IMR-90 (cell line): ENCODE measurements around the gene IFIT3. TPM values are rescaled to one million over a fixed set of nuclear protein-coding genes. Genes with fewer than 3 reads are reported as not detected.
A peak's percentile ranks its signal among the peaks of the same experiment; 100 is the strongest.
"Not testable (repeated sequence)": the region's sequence is repeated elsewhere in the genome, so short reads cannot be mapped to it uniquely, and the experiment has no call there.

ENCODE experiments used
- ATAC-seq: fragments of 200-7000 bp; cut with Tn5 transposase; 2 replicates; pipeline ENCODE4 v1.9.1; 2020; ENCODE audit warnings: low read depth, mild to moderate bottlenecking, moderate library complexity
- BruUV-seq: library from RNA; stranded (reverse); fragments of 400-500 nt; replicated peaks from 2 replicates; lab custom pipeline; 2021; lab: Mats Ljungman, UMichigan
- CTCF ChIA-PET: fragments of 300-600 bp; formaldehyde crosslinking; extraction: SDS; loops from one replicate; lab custom pipeline; 2021; ENCODE audit warnings: antibody characterized with exemption; lab: Yijun Ruan, JAX
- POLR2A ChIA-PET: fragments of 300-600 bp; sonication (Branson Sonifier 250); formaldehyde crosslinking; loops from one replicate; lab custom pipeline; 2022; ENCODE audit warnings: antibody characterized with exemption; ENCODE audit not compliant: unreplicated experiment; lab: Charles Lee
- DNase-seq: peaks from one replicate; pipeline ENCODE4 v3.0.0; 2013
- H2AFZ ChIP-seq: replicated peaks from 2 replicates; pipeline ENCODE3; 2013; ENCODE audit warnings: low read length, mild to moderate bottlenecking; ENCODE audit not compliant: poor library complexity
- H2AK5ac ChIP-seq: 2 replicates; pipeline ENCODE4 v1.6.1; 2013; ENCODE audit warnings: low read depth, low read length, inconsistent platforms
- H2AK9ac ChIP-seq: replicated peaks from 2 replicates; pipeline ENCODE3; 2013; ENCODE audit warnings: mild to moderate bottlenecking, low read depth, low read length, moderate library complexity; ENCODE audit not compliant: poor library complexity
- H2BK120ac ChIP-seq: 2 replicates; pipeline ENCODE4 v1.6.1; 2013; ENCODE audit warnings: low read depth, low read length, inconsistent platforms
- H2BK15ac ChIP-seq: 3 replicates; pipeline ENCODE4 v1.6.1; 2013; ENCODE audit warnings: low read depth, low read length, inconsistent platforms
- H2BK20ac ChIP-seq: 2 replicates; pipeline ENCODE4 v1.6.1; 2013; ENCODE audit warnings: low read depth, mild to moderate bottlenecking, inconsistent platforms, low read length, moderate library complexity
- H2BK5ac ChIP-seq: 2 replicates; pipeline ENCODE4 v1.6.1; 2013; ENCODE audit warnings: mild to moderate bottlenecking, low read depth, low read length, inconsistent platforms; ENCODE audit not compliant: poor library complexity, severe bottlenecking
- H3K14ac ChIP-seq: replicated peaks from 2 replicates; pipeline ENCODE4 v1.6.1; 2013; ENCODE audit warnings: low read depth, low read length, inconsistent platforms
- H3K18ac ChIP-seq: 2 replicates; pipeline ENCODE4 v1.6.1; 2013; ENCODE audit warnings: low read depth, low read length, control low read depth
- H3K23ac ChIP-seq: 2 replicates; pipeline ENCODE4 v1.6.1; 2013; ENCODE audit warnings: low read depth, low read length, inconsistent platforms
- H3K27ac ChIP-seq: 2 replicates; pipeline ENCODE4 v1.5.1; 2013; ENCODE audit warnings: mild to moderate bottlenecking, control low read depth, low read length; ENCODE audit not compliant: insufficient read depth
- H3K27me3 ChIP-seq: 2 replicates; pipeline ENCODE4 v1.6.1; 2013; ENCODE audit warnings: low read length; ENCODE audit not compliant: control insufficient read depth, insufficient read depth
- H3K36me3 ChIP-seq: 2 replicates; pipeline ENCODE4 v1.6.1; 2013; ENCODE audit warnings: low read length, mixed read lengths; ENCODE audit not compliant: control insufficient read depth, insufficient read depth
- H3K4ac ChIP-seq: 2 replicates; pipeline ENCODE4 v1.6.1; 2013; ENCODE audit warnings: low read depth, low read length, inconsistent platforms
- H3K4me1 ChIP-seq: 2 replicates; pipeline ENCODE4 v1.6.1; 2013; ENCODE audit warnings: low read length, mixed read lengths; ENCODE audit not compliant: control insufficient read depth, insufficient read depth
- H3K4me2 ChIP-seq: 2 replicates; pipeline ENCODE4 v1.6.1; 2013; ENCODE audit warnings: low read depth, mild to moderate bottlenecking, control low read depth, low read length, moderate library complexity
- H3K4me3 ChIP-seq: 2 replicates; pipeline ENCODE4 v1.5.1; 2013; ENCODE audit warnings: low read depth, mild to moderate bottlenecking, control low read depth, low read length, moderate library complexity; ENCODE audit not compliant: insufficient read depth
- H3K56ac ChIP-seq: 2 replicates; pipeline ENCODE4 v1.6.1; 2013; ENCODE audit warnings: low read length, inconsistent platforms; ENCODE audit not compliant: insufficient read depth; ENCODE audit errors: extremely low read depth
- H3K79me1 ChIP-seq, 2 experiments: 2 replicates each; pipeline ENCODE4 v1.6.1; 2013; ENCODE audit warnings: low read length in 2 of 2, inconsistent platforms in 1 of 2, low read depth in 1 of 2
- H3K9ac ChIP-seq: 2 replicates; pipeline ENCODE4 v1.6.1; 2013; ENCODE audit warnings: low read depth, low read length, control low read depth
- H3K9me1 ChIP-seq: 2 replicates; pipeline ENCODE4 v1.6.1; 2013; ENCODE audit warnings: low read length, inconsistent platforms; ENCODE audit not compliant: insufficient read depth
- H3K9me3 ChIP-seq: 2 replicates; pipeline ENCODE4 v1.6.1; 2013; ENCODE audit warnings: low read length; ENCODE audit not compliant: control insufficient read depth, insufficient read depth
- H4K20me1 ChIP-seq: 2 replicates; pipeline ENCODE4 v1.6.1; 2013; ENCODE audit warnings: low read length, inconsistent platforms; ENCODE audit not compliant: insufficient read depth
- H4K5ac ChIP-seq: 2 replicates; pipeline ENCODE4 v1.6.1; 2013; ENCODE audit warnings: mild to moderate bottlenecking, low read depth, low read length, control low read depth
- H4K8ac ChIP-seq, 2 experiments: 2 replicates each; pipeline ENCODE4 v1.6.1; 2013; ENCODE audit warnings: low read depth in 2 of 2, low read length in 2 of 2, control low read depth in 1 of 2, inconsistent platforms in 1 of 2
- H4K91ac ChIP-seq: 2 replicates; pipeline ENCODE4 v1.6.1; 2013; ENCODE audit warnings: low read depth, low read length, inconsistent platforms; ENCODE audit not compliant: insufficient read depth
- BHLHE40 ChIP-seq: fragments of 150-350 bp; IDR thresholded peaks from 2 replicates; pipeline ENCODE4 v1.6.1; 2016; ENCODE audit warnings: mild to moderate bottlenecking, low read depth, low read length
- CEBPB ChIP-seq: IDR thresholded peaks from 2 replicates; pipeline ENCODE4 v1.6.1; 2012; ENCODE audit warnings: low read depth, low read length, improper control_type of control experiment
- CHD1 ChIP-seq: IDR thresholded peaks from 2 replicates; pipeline ENCODE4 v1.6.1; 2012; ENCODE audit warnings: low read depth, low read length, improper control_type of control experiment
- FOS ChIP-seq: fragments of 150-350 bp; IDR thresholded peaks from 2 replicates; pipeline ENCODE4 v1.6.1; 2016; ENCODE audit warnings: low read depth, low read length
- MAFK ChIP-seq: IDR thresholded peaks from 2 replicates; pipeline ENCODE4 v1.6.1; 2012; ENCODE audit warnings: low read depth, low read length, improper control_type of control experiment
- RCOR1 ChIP-seq: IDR thresholded peaks from 2 replicates; pipeline ENCODE4 v1.6.1; 2012; ENCODE audit warnings: mild to moderate bottlenecking, low read length, improper control_type of control experiment; ENCODE audit not compliant: insufficient replicate concordance
- WGBS, 2 experiments: methylation state at CpG; one replicate each; pipeline versions ENCODE4 v1.1.5 to v1.1.7; 2013; ENCODE audit warnings: missing lambda C conversion rate in 2 of 2; ENCODE audit not compliant: insufficient read length in 1 of 2; ENCODE audit errors: extremely low coverage in 2 of 2; 5-methylcytosine and 5-hydroxymethylcytosine counted together
- dilution Hi-C: fragments of 300-500 bp; cut with HindIII; formaldehyde crosslinking; loops from one replicate; pipeline ENCODE4 v1.14.3; 2018; ENCODE audit warnings: low sequenced_read_pairs; ENCODE audit not compliant: unreplicated experiment
- in situ Hi-C: fragments of 300-500 bp; cut with MboI; formaldehyde crosslinking; loops from 3 replicates; pipeline ENCODE4 v1.14.3; 2019; ENCODE audit warnings: low sequenced_read_pairs, inconsistent platforms, mixed read lengths
- intact Hi-C: fragments of 100-400 bp; cut with micrococcal nuclease; formaldehyde crosslinking; loops from 2 replicates; pipeline ENCODE4 v1.10.0; 2022
- polyA plus RNA-seq, 3 experiments: library from polyadenylated mRNA; depleted of rRNA; stranded (reverse); fragments of >200 nt; gene quantifications; 2 replicates each; pipeline ENCODE4 v1.2.3, GENCODE V29; 2012; ENCODE audit warnings: low replicate concordance in 1 of 3
- total RNA-seq: library from RNA; depleted of rRNA; stranded (reverse); fragments of >200 nt; gene quantifications from 2 replicates; pipeline ENCODE4 v1.2.3, GENCODE V29; 2012
- TF ChIP-seq, protein P1 (sequence below): fragments of 150-350 bp; IDR thresholded peaks from 2 replicates; pipeline ENCODE4 v1.6.1; 2017; ENCODE audit warnings: mild to moderate bottlenecking, antibody characterized with exemption, low read length, low read depth

Gene IFIT3
- total and polyA plus RNA-seq, 2 of the 4 experiments (the other 2 are of a cell fraction) = 3.5 to 7.3 TPM

DNA sequence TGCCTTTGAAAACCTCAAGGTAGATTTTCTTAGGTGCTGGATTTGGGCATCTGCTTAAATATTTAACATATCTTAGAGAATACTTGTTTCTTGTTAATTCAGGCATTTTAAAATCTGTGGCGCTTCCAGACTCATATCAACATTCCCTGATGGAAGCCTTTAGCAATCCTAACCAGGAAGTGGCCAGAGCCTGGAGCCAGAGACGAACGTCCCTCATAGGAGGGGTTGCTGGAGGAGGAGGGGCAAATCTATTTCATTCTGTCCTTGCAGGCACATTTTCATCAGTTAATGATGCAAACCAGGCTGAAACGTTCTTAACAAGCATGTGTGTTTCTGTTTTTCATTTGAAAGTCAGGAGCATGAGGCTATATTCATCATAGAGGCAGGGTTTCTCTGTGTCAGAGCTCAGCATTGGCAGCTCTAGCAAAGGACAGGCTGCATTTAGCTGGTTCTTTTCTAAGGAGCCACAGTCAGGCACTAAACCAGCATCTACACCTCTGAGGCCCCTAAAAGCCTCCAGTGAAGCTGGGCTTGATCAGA, 43.8 kb upstream of the IFIT3 start:
- in situ Hi-C loops = no loop called here
- peaks cover 23% of the 10 kb centered on the region for H3K4me1 ChIP-seq
- no TSS peak for BruUV-seq

DNA sequence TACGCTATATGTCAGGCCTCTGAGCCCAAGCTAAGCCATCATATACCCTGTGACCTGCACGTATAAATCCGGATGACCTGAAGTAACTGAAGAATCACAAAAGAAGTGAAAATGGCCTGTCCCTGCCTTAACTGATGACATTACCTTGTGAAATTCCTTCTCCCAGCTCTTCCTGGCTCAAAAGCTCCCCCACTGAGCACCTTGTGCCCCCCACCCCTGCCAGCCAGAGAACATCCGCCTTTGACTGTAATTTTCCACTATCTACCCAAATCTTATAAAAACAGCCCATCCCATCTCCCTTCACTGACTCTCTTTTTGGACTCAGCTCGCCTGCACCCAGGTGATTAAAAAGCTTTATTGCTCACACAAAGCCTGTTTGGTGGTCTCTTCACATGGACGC, 43.1 kb upstream of the IFIT3 start:
- H3K23ac ChIP-seq, H3K4me3 ChIP-seq, H3K27me3 ChIP-seq, in situ Hi-C loops, H3K36me3 ChIP-seq, H3K9me3 ChIP-seq, H3K9me1 ChIP-seq, DNase-seq, dilution Hi-C loops, H3K79me1 ChIP-seq, POLR2A ChIA-PET, H2AK9ac ChIP-seq, ATAC-seq, H2AFZ ChIP-seq, H3K56ac ChIP-seq, H4K20me1 ChIP-seq, H3K9ac ChIP-seq, BruUV-seq: not testable (repeated sequence)
- Histone ChIP-seq H4K91ac (peak overlapping the region; percentile 46), H3K4me1 (peaks cover 20% of the 10 kb centered on the region), H3K4ac (peak overlapping the region; percentile 75), H4K5ac (peak overlapping the region; percentile 45; the same call in 1 of the 2 replicates), H2BK5ac (peak overlapping the region; percentile 82), H3K4me2 (0 out of 2 replicates have a peak overlapping the region, but pooled peaks have one; percentile 4), H2BK15ac (peak overlapping the region; percentile 85; the same call in 1 of the 3 replicates), H3K18ac (peak overlapping the region; percentile 69), H4K8ac (peak overlapping the region; percentile 54 to 79; a peak in 3 of 4 replicates), H2BK120ac (peak overlapping the region; percentile 83), H2AK5ac (peak overlapping the region; percentile 56), H3K14ac (peak overlapping the region; percentile 46), H2BK20ac (peak overlapping the region; percentile 78; the same call in 1 of the 2 replicates), H3K27ac (peak overlapping the region; percentile 66)
- intact Hi-C loops = loop anchor here (5.0 kb wide), 1 partner anchor 68 kb away; no protein-coding TSS in a partner anchor
- 87% methylated on average over 4 of the region's 6 CpGs; no CpG with 5 or more reads in 1 of the 2 experiments for WGBS, 2 experiments
- CTCF ChIA-PET = interaction anchor here (0.8 kb wide), 1 partner anchor 17 kb away, joined by 4 read pairs; the partner anchor contains the start of gene IFIT2

More for the DNA sequence above, 43.8 kb upstream of the IFIT3 start:
- Histone ChIP-seq H4K91ac (peak overlapping the region; percentile 93), H3K27ac (peak overlapping the region; percentile 85), H2BK5ac (peak overlapping the region; percentile 82), H2BK15ac (peak overlapping the region; percentile 83; the same call in 2 of the 3 replicates), H3K4me2 (peak overlapping the region; percentile 76), H3K4ac (peak overlapping the region; percentile 93), H2AK9ac (peak overlapping the region; percentile 31), H3K56ac (peak overlapping the region; percentile 80), H4K5ac (peak overlapping the region; percentile 82), H4K8ac (peak overlapping the region; percentile 54 to 92), H3K9me1 (no peaks in the 10 kb centered on the region), H2BK20ac (peak overlapping the region; percentile 92; the same call in 1 of the 2 replicates), H4K20me1 (no peaks in the 10 kb centered on the region), H2AFZ (peak overlapping the region; percentile 91), H3K9ac (peak overlapping the region; percentile 60), H3K36me3 (no peaks in the 10 kb centered on the region), H2BK120ac (peak overlapping the region; percentile 89), H3K9me3 (no peaks in the 10 kb centered on the region), H2AK5ac (0 out of 2 replicates have a peak overlapping the region, but pooled peaks have one; percentile 21), H3K23ac (peak overlapping the region; percentile 80), H3K4me3 (peak overlapping the region; percentile 1; the same call in 1 of the 2 replicates), H3K18ac (peak overlapping the region; percentile 92), H3K79me1 (no peaks in the 10 kb centered on the region), H3K14ac (peak overlapping the region; percentile 89), H3K27me3 (no peaks in the 10 kb centered on the region)
- intact Hi-C loops = loop anchor here (5.0 kb wide), 1 partner anchor 68 kb away; no protein-coding TSS in a partner anchor
- dilution Hi-C loops = no loop called here
- ATAC-seq (peak; percentile 94), DNase-seq (peak; percentile 81)
- CTCF ChIA-PET = interaction anchor here (0.8 kb wide), 1 partner anchor 18 kb away, joined by 4 read pairs; the partner anchor contains the start of gene IFIT2
- POLR2A ChIA-PET = interaction anchor here (0.5 kb wide), 1 partner anchor 15 kb away, joined by 4 read pairs; no protein-coding TSS in a partner anchor
- TF ChIP-seq FOS (no peak), CEBPB (peak; percentile 58; the same call in 1 of the 2 replicates), BHLHE40 (no peak), CHD1 (no peak), RCOR1 (no peak), MAFK (no peak)
- TF ChIP-seq, protein P1, sequence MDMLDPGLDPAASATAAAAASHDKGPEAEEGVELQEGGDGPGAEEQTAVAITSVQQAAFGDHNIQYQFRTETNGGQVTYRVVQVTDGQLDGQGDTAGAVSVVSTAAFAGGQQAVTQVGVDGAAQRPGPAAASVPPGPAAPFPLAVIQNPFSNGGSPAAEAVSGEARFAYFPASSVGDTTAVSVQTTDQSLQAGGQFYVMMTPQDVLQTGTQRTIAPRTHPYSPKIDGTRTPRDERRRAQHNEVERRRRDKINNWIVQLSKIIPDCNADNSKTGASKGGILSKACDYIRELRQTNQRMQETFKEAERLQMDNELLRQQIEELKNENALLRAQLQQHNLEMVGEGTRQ = no peak
- WGBS, 2 experiments = no CpG with 5 or more reads among the region's 4 CpGs
